ENCODE data around the gene CWF19L1. TPM values are rescaled to one million over a fixed set of nuclear protein-coding genes. Genes with fewer than 3 reads are reported as not detected.
"Not testable (repeated sequence)": the region's sequence is repeated elsewhere in the genome, so short reads cannot be mapped to it uniquely, and the experiment has no call there.

The CWF19L1 gene
- total RNA-seq, 1 donor: 28.1 TPM

DNA sequence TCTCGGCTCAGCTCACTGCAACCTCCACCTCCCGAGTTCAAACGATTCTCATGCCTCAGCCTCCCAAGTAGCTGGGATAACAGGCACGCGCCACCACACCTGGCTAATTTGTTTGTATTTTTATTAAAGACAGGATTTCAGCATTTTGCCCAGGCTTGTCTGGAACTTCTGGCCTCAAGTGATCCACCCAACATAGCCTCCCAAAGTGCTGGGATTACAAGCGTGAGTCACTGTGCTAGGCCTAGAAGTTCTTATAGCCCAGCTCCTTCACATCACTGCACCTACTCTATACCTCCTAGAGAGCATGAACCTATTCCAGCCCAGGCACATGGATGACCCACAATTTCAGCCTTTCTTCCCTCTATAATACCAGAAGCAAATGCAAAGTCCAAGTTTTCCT, 20.3 kb upstream of the CWF19L1 start:
- TF ChIP-seq, protein P1, sequence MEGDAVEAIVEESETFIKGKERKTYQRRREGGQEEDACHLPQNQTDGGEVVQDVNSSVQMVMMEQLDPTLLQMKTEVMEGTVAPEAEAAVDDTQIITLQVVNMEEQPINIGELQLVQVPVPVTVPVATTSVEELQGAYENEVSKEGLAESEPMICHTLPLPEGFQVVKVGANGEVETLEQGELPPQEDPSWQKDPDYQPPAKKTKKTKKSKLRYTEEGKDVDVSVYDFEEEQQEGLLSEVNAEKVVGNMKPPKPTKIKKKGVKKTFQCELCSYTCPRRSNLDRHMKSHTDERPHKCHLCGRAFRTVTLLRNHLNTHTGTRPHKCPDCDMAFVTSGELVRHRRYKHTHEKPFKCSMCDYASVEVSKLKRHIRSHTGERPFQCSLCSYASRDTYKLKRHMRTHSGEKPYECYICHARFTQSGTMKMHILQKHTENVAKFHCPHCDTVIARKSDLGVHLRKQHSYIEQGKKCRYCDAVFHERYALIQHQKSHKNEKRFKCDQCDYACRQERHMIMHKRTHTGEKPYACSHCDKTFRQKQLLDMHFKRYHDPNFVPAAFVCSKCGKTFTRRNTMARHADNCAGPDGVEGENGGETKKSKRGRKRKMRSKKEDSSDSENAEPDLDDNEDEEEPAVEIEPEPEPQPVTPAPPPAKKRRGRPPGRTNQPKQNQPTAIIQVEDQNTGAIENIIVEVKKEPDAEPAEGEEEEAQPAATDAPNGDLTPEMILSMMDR (IDR thresholded peaks at IDR 0.05; ENCODE audit: insufficient read depth, low read length): no peak

DNA sequence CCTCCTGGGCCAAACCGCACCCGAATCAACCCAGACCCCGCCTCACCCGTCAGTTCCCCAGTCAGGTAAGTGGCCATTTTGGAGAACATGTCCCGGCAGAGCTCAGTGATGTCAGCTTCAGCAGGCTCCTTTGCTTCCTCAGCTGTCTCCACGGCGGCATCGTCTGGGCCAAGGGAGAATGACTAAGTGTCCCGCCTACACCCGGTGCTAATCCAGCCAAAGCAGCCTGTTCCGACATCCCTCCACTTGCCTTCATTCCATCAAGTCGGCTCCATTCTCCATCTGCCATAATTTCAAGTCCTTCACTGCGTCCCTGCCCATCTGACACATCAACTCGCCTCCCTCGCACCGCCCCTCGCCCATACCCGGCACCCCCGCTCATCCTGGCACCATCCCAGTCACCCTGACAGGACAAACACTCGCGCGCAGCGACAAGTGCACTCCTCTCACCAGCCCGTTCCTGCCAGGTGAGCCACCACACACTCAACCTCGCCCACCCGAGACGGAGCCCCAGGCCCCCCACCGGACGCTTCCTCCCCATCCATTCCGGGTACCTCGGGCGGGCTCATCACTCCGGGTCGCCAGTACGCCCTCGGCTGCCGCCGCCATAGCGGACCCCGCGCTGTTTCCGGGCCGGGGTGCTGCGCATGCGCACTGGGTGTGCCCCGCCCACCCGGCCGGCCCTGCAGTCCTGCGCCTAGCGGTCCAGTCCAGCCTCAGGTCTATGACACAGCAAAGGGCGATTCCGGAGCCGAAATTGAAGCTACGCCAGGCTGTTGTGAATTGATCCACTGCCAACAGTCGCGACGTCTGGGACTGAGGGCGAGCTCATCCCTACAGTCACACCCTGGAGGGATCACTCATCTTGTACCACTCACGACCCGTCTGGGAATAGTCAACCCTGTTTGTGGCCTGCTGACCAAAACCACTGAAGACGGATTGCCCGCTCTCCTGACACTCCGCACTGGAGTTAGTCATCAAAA, 18.9 kb upstream of the CWF19L1 start, which contains the start of gene BLOC1S2:
Gene BLOC1S2, minus strand, starts transcription at position 630 of the 983 bp plus-strand sequence. Its CDS starts 21 bp downstream, at position 609.
- TF ChIP-seq, protein P1 (IDR thresholded peaks at IDR 0.05; ENCODE audit: insufficient read depth, low read length): peak; percentile 28
- peak; percentile 92 for DNase-seq (ENCODE audit: low read depth)
- H3K4me3 ChIP-seq (ENCODE audit: low read depth, low read length): peak within 1 kb of the TSS; percentile 95

More for the DNA sequence above, 20.3 kb upstream of the CWF19L1 start:
- no peak overlapping the region for H3K4me3 ChIP-seq (ENCODE audit: low read depth, low read length)
- no peak for DNase-seq (ENCODE audit: low read depth)

DNA sequence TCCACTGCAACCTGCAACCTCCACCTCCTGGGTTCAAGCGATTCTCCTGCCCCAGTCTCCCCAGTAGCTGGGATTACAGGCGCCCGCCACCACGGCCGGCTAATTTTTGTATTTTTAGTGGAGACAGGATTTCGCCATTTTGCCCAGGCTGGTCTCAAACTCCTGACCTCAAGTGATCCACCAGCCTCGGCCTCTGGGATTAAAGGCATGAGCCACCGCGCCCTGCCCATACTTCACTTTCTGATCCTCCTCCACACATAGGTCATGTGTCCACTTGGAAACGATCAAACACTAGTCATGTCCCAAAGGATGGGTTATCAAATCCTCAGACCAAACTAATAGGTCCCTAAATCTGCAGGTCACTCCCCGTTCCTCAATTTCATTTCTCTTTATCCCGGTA, 17.9 kb upstream of the CWF19L1 start:
- peak; percentile 5 for DNase-seq (ENCODE audit: low read depth)
- H3K4me3 ChIP-seq (ENCODE audit: low read depth, low read length): peak overlapping the region; percentile 95

DNA sequence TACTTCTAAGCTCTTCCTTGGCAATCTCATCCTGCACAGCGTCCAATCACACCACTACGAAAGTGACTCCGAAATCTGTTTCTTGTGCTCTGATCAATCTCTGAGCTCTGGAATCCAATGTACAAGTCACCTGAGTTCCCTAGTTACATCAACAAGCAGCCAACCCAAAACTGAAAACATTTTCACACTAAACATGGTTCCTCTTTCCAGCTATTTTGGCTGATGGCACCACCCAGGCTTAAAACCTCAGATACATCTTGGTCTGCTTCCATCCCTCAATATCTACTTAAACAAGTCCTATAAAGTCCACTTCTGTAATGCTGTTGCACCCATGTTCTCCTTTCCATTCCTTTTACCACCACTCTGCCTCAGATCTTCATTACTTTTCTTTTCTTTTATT, 15.5 kb upstream of the CWF19L1 start:
- no peak overlapping the region for H3K4me3 ChIP-seq (ENCODE audit: low read depth, low read length)
- DNase-seq (ENCODE audit: low read depth): no peak
- TF ChIP-seq, protein P1 (IDR thresholded peaks at IDR 0.05; ENCODE audit: insufficient read depth, low read length): no peak

DNA sequence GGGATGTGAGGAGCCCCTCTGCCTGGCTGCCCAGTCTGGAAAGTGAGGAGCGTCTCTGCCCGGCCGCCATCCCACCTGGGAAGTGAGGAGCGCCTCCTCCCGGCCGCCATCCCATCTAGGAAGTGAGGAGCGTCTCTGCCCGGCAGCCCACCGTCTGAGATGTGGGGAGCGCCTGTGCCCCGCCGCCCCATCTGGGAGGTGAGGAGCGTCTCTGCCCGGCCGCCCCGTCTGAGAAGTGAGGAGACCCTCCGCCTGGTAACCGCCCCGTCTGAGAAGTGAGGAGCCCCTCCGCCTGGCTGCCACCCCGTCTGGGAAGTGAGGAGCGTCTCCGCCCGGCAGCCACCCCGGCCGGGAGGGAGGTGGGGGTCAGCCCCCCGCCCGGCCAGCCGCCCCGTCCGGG, 9.5 kb upstream of the CWF19L1 start:
- H3K4me3 ChIP-seq (ENCODE audit: low read depth, low read length); DNase-seq (ENCODE audit: low read depth): not testable (repeated sequence)

DNA sequence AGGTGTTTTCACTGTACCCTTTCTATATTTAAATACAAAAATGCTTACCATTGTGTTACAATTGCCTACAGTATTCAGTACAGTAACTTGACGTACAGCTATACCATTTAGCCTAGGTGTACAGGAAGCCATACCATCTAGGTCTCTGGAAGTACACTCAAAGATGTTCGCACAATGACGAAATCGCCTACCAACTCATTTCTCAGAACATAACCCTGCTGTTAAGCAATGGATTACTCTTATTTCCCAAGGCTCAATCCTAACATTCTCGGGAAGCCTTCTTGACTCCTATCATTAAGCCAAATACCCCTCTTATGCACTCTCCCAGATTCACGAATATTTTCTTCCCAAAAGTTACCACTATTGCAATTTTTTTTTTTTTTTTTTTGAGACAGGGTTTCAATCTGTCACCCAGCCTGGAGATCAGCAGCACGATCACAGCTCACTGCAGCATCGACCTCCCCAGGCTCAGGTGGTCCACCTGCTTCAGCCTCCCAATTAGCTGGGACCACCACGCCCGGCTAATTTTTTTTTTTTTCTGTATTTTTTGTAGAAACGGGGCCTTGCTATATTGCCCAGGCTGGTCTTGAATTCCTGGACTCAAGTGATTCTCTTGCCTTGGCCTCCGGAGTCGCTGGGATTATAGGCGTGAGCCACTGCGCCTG, 1.5 kb downstream of the CWF19L1 start:
- no peak overlapping the region for H3K4me3 ChIP-seq (ENCODE audit: low read depth, low read length)
- TF ChIP-seq, protein P1 (IDR thresholded peaks at IDR 0.05; ENCODE audit: insufficient read depth, low read length): no peak
- no peak for DNase-seq (ENCODE audit: low read depth)

DNA sequence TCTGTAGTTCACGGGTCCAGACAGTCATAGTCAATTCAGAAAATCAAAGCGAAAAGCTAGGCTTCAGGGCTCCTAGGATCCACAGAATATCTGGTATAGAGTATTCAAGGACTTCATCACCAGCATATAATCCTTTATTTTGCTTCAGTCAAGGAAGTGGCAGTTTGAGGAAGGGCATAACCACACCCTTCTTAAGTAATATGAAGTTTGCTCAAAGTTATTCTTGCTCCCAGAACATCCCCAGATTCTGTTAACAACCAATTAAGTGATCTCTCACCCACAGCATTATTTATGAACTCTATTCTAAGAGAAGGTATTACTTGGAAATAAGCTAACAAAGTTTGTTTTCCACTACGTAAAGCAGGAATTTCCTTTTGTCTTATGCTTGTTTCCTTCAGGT, 13.2 kb downstream of the CWF19L1 start:
- no peak overlapping the region for H3K4me3 ChIP-seq (ENCODE audit: low read depth, low read length)
- TF ChIP-seq, protein P1 (IDR thresholded peaks at IDR 0.05; ENCODE audit: insufficient read depth, low read length): no peak
- DNase-seq (ENCODE audit: low read depth): no peak
